ENCODE data around the gene GCFC2. TPM values are rescaled to one million over a fixed set of nuclear protein-coding genes. Genes with fewer than 3 reads are reported as not detected.
"Not testable (repeated sequence)": the region's sequence is repeated elsewhere in the genome, so short reads cannot be mapped to it uniquely, and the experiment has no call there.

The GCFC2 gene
- total RNA-seq, 2 experiments from 2014 or later, result 37.6 to 41.1 TPM

- intact Hi-C loops (cut with DNase I, micrococcal nuclease), result no loop called here
Observed at GRCh38 chr2:75716406-75716805, 5.7 kb upstream of the GCFC2 start.

GRCh38 chr2:75711590-75711989 is 875 bp upstream of the GCFC2 start:
- Mint-ChIP-seq H3K4me3 (peak overlapping the region; percentile 73), H3K4me1 (peaks cover 21% of the 10 kb centered on the region), H3K27ac (peak overlapping the region; percentile 98), H3K36me3 (ENCODE audit: low read depth) (peaks cover 10% of the 10 kb centered on the region)
- H3K27me3 Mint-ChIP-seq; H3K9me3 Mint-ChIP-seq (ENCODE audit: low read depth); POLR2A ChIA-PET; DNase-seq; ATAC-seq: not testable (repeated sequence)
- CTCF ChIA-PET, result interaction anchor here (0.9 to 2.4 kb wide), 4 partner anchors 35 to 70 kb away, joined by 3 to 6 read pairs (median 3); partner anchors contain the start of gene MRPL19
- intact Hi-C loops (cut with DNase I, micrococcal nuclease), result loop anchor here in 1 of 2 experiments (2.0 kb wide), 1 partner anchor 65 kb away; the partner anchor contains the start of gene MRPL19

More at GRCh38 chr2:75716406-75716805, 5.7 kb upstream of the GCFC2 start:
- peaks cover 3% of the 10 kb centered on the region for H3K36me3 Mint-ChIP-seq (ENCODE audit: low read depth)
- no peak for DNase-seq
- ChIA-PET POLR2A (no interaction called here), CTCF (interaction anchor here (0.6 kb wide), 1 partner anchor 110 kb away, joined by 3 read pairs; no protein-coding TSS in a partner anchor)
- H3K27me3 Mint-ChIP-seq, result peaks cover 5% of the 10 kb centered on the region
- ATAC-seq, result no peak
- H3K4me3 Mint-ChIP-seq, result no peak overlapping the region
- H3K9me3 Mint-ChIP-seq (ENCODE audit: low read depth), result peaks cover 4% of the 10 kb centered on the region
- no peaks in the 10 kb centered on the region for H3K4me1 Mint-ChIP-seq
- H3K27ac Mint-ChIP-seq, result no peak overlapping the region

DNA sequence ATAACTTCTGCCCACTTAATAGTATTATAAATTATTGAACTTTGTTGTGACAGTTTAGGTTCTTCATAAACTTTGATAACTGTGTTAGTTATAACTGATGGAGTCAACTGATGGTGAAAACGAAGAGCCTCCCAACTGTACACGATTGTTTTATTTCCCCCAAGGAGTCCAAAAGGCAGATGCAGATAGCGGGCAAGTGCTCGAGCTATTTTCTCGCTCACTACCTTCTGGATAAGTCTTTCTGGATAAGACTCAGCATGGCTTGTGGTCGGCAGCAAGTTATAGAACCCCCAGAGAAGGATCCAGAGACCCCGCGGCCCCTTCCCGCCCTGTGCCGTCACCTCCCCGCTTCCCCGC is 517 bp downstream of the GCFC2 start:
- POLR2A ChIA-PET, result interaction anchor here (0.6 to 1.1 kb wide), 4 partner anchors 17 to 319 kb away, joined by 3 to 6 read pairs (median 5); partner anchors contain the start of gene MRPL19
- peaks cover 27% of the 10 kb centered on the region for H3K4me1 Mint-ChIP-seq
- CTCF ChIA-PET, result interaction anchor here (0.6 to 3.0 kb wide), 4 partner anchors 9 to 69 kb away, joined by 3 to 10 read pairs (median 6); no protein-coding TSS in a partner anchor

GRCh38 chr2:75709297-75709696 is 1.4 kb downstream of the GCFC2 start:
- peaks cover 27% of the 10 kb centered on the region for H3K4me1 Mint-ChIP-seq
- ATAC-seq, result no peak
- H3K4me3 Mint-ChIP-seq, result peak overlapping the region; percentile 73
- H3K9me3 Mint-ChIP-seq (ENCODE audit: low read depth), result no peaks in the 10 kb centered on the region
- ChIA-PET POLR2A (no interaction called here), CTCF (interaction anchor here (0.6 to 3.0 kb wide), 4 partner anchors 32 to 158 kb away, joined by 3 to 10 read pairs (median 6); no protein-coding TSS in a partner anchor)
- peaks cover 25% of the 10 kb centered on the region for H3K36me3 Mint-ChIP-seq (ENCODE audit: low read depth)
- H3K27me3 Mint-ChIP-seq, result no peaks in the 10 kb centered on the region
- intact Hi-C loops (cut with DNase I, micrococcal nuclease), result no loop called here
- no peak for DNase-seq
- peak overlapping the region; percentile 79 for H3K27ac Mint-ChIP-seq

More for the DNA sequence above, 517 bp downstream of the GCFC2 start:
- Mint-ChIP-seq H3K36me3 (ENCODE audit: low read depth) (peaks cover 16% of the 10 kb centered on the region), H3K27ac (peak overlapping the region; percentile 98), H3K4me3 (peak overlapping the region; percentile 73), H3K9me3 (ENCODE audit: low read depth) (no peaks in the 10 kb centered on the region), H3K27me3 (no peaks in the 10 kb centered on the region)
- DNase-seq (no peak), ATAC-seq (no peak)
- intact Hi-C loops (cut with DNase I, micrococcal nuclease), result loop anchor here (1.0 to 2.0 kb wide), 3 partner anchors 63 to 752 kb away; partner anchors contain the start of genes MRPL19 (in 2 of the 2) and POLE4 (in 1 of the 2)

DNA sequence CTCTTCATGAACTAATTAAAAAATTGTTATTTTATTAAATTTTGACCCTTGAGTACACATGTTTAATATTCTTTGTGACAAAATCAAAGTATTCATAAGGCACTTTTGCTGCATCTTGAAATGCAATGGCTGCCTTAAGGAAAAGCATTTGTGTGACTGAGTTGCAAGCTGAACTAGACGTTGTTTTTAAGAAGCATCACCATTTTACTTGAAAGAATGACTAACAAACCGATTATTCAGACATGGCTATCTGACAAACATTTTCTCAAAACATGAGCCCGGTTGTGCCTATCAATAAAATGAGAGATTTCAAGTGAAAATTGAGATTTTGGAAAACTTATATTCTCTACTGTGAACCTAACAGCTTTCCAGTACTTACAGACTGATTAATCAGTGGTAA is 2.8 kb downstream of the GCFC2 start:
- Mint-ChIP-seq H3K36me3 (ENCODE audit: low read depth) (peaks cover 33% of the 10 kb centered on the region), H3K27ac (peak overlapping the region; percentile 47), H3K4me3 (peak overlapping the region; percentile 28), H3K9me3 (ENCODE audit: low read depth) (no peaks in the 10 kb centered on the region), H3K4me1 (peaks cover 27% of the 10 kb centered on the region), H3K27me3 (no peaks in the 10 kb centered on the region)
- CTCF ChIA-PET, result interaction anchor here (1.0 to 3.0 kb wide), 4 partner anchors 10 to 67 kb away, joined by 3 to 10 read pairs (median 4); no protein-coding TSS in a partner anchor
- intact Hi-C loops (cut with DNase I, micrococcal nuclease), result no loop called here
- ATAC-seq (no peak), DNase-seq (no peak)
- POLR2A ChIA-PET, result no interaction called here

- H3K4me1 Mint-ChIP-seq, result peaks cover 28% of the 10 kb centered on the region
- H3K4me3 Mint-ChIP-seq, result no peak overlapping the region
- H3K27ac Mint-ChIP-seq, result peak overlapping the region; percentile 34
- intact Hi-C loops (cut with DNase I, micrococcal nuclease), result no loop called here
- ChIA-PET CTCF (interaction anchor here (1.1 to 1.6 kb wide), 3 partner anchors 9 to 64 kb away, joined by 4 to 5 read pairs (median 4); no protein-coding TSS in a partner anchor), POLR2A (no interaction called here)
- peaks cover 42% of the 10 kb centered on the region for H3K36me3 Mint-ChIP-seq (ENCODE audit: low read depth)
- no peak for ATAC-seq
- no peak for DNase-seq
- H3K27me3 Mint-ChIP-seq, result no peaks in the 10 kb centered on the region
- H3K9me3 Mint-ChIP-seq (ENCODE audit: low read depth), result no peaks in the 10 kb centered on the region
Observed at GRCh38 chr2:75705921-75706320, 4.8 kb downstream of the GCFC2 start.

- no peak for ATAC-seq
- peaks cover 57% of the 10 kb centered on the region for H3K36me3 Mint-ChIP-seq (ENCODE audit: low read depth)
- H3K4me1 Mint-ChIP-seq, result peaks cover 22% of the 10 kb centered on the region
- H3K27ac Mint-ChIP-seq, result no peak overlapping the region
- intact Hi-C loops (cut with DNase I, micrococcal nuclease), result no loop called here
- POLR2A ChIA-PET, result no interaction called here
- CTCF ChIA-PET, result interaction anchor here (0.9 to 1.6 kb wide), 3 partner anchors 15 to 27 kb away, joined by 3 to 5 read pairs (median 4); no protein-coding TSS in a partner anchor
- no peak overlapping the region for H3K4me3 Mint-ChIP-seq
- no peaks in the 10 kb centered on the region for H3K9me3 Mint-ChIP-seq (ENCODE audit: low read depth)
- no peak for DNase-seq
- no peaks in the 10 kb centered on the region for H3K27me3 Mint-ChIP-seq
Observed at GRCh38 chr2:75703589-75704287, 7.0 kb downstream of the GCFC2 start.

DNA sequence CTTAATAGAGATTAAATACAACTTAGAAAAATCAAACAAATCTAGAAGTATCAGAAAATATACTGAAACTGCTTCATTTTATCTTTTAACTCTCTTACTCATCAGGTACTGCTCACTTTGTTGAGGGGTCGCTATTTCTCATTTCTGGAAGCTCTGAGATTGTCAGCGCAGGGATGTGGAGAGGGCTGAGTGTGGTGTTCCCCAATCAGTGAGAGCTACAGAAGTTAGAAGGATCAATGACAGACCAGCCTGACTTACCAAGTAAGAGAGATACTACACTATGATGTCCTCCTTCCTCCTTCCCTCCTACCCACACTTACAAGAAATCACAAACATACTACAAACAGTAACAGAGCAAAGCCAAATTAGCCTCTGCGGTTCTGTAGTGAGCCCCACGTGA is 8.1 kb downstream of the GCFC2 start:
- intact Hi-C loops (cut with DNase I, micrococcal nuclease), result no loop called here
- H3K27me3 Mint-ChIP-seq, result no peaks in the 10 kb centered on the region
- H3K9me3 Mint-ChIP-seq (ENCODE audit: low read depth), result no peaks in the 10 kb centered on the region
- H3K27ac Mint-ChIP-seq, result peak overlapping the region; percentile 12
- no peak overlapping the region for H3K4me3 Mint-ChIP-seq
- DNase-seq (no peak), ATAC-seq (peak; percentile 53)
- H3K36me3 Mint-ChIP-seq (ENCODE audit: low read depth), result peaks cover 62% of the 10 kb centered on the region
- ChIA-PET CTCF (interaction anchor here (1.6 kb wide), 1 partner anchor 14 kb away, joined by 5 read pairs; no protein-coding TSS in a partner anchor), POLR2A (no interaction called here)
- peaks cover 14% of the 10 kb centered on the region for H3K4me1 Mint-ChIP-seq

DNA sequence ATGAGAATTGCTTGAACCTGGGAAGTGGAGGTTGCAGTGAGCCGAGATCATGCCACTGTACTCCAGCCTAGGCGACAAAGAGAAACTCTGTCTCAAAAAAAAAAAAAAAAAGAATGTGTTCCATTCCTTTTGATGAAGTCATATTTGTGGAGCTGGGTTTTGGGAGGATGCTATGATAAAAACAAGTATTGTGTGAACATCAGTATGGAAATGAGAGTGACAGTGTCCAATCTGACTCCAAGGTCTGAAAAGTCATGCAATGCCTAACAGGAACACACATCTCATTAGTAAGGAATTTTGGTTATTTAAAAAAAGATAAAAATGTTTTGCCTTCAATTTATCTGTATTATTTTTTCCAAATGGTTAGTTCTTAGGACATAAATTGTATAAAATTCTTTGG is 11.8 kb downstream of the GCFC2 start:
- peaks cover 56% of the 10 kb centered on the region for H3K36me3 Mint-ChIP-seq (ENCODE audit: low read depth)

DNA sequence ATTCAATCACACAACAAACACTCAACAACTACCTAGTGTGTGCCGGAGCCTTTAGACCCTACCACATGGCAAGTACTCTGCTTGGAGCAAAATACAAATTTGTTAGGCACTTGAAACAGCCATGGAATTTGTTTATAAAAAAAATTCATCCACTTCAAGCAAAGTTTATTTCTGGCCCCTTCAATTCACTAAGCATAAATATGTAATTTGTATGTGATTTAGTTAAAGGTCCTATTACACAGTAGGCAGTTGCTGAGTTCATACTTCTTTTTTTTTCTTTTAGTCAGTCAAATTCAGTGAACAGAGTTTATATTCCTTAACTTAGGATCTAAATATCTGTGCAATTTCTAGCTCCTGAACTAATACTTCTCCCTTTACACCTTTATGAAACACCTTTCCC is 22.5 kb downstream of the GCFC2 start:
- H3K4me1 Mint-ChIP-seq, result peaks cover 5% of the 10 kb centered on the region
- H3K27me3 Mint-ChIP-seq, result no peaks in the 10 kb centered on the region
- CTCF ChIA-PET, result interaction anchor here (1.1 to 2.8 kb wide), 4 partner anchors 10 to 40 kb away, joined by 3 to 19 read pairs (median 4); no protein-coding TSS in a partner anchor
- H3K36me3 Mint-ChIP-seq (ENCODE audit: low read depth), result peaks cover 47% of the 10 kb centered on the region
- intact Hi-C loops (cut with DNase I, micrococcal nuclease), result no loop called here
- POLR2A ChIA-PET, result no interaction called here
- no peak overlapping the region for H3K27ac Mint-ChIP-seq
- no peak overlapping the region for H3K4me3 Mint-ChIP-seq
- no peaks in the 10 kb centered on the region for H3K9me3 Mint-ChIP-seq (ENCODE audit: low read depth)
- ATAC-seq, result no peak
- no peak for DNase-seq

More for the DNA sequence above, 11.8 kb downstream of the GCFC2 start:
- no peak overlapping the region for H3K27ac Mint-ChIP-seq
- peaks cover 4% of the 10 kb centered on the region for H3K4me1 Mint-ChIP-seq
- POLR2A ChIA-PET, result no interaction called here
- ATAC-seq (no peak), DNase-seq (no peak)
- CTCF ChIA-PET, result interaction anchor here (1.0 to 1.8 kb wide), 3 partner anchors 21 to 71 kb away, joined by 3 read pairs; no protein-coding TSS in a partner anchor
- H3K27me3 Mint-ChIP-seq, result no peaks in the 10 kb centered on the region
- no peaks in the 10 kb centered on the region for H3K9me3 Mint-ChIP-seq (ENCODE audit: low read depth)
- no peak overlapping the region for H3K4me3 Mint-ChIP-seq
- intact Hi-C loops (cut with DNase I, micrococcal nuclease), result no loop called here

DNA sequence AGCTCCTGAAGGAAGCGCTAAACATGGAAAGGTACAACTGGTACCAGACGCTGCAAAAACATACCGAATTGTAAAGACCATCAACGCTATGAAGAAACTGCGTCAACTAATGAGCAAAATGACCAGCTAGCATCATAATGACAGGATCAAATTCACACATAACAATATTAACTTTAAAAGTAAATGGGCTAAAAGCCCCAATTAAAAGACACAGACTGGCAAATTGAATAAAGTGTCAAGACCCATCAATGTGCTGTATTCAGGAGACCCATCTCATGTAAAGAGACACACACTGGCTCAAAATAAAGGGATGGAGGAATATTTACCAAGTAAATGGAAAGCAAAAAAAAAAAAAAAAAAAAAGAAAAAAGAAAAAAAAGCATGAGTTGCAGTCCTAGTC is 27.3 kb downstream of the GCFC2 start:
- H3K9me3 Mint-ChIP-seq (ENCODE audit: low read depth); DNase-seq; intact Hi-C loops (cut with DNase I, micrococcal nuclease); ATAC-seq; H3K27me3 Mint-ChIP-seq; H3K27ac Mint-ChIP-seq; H3K4me3 Mint-ChIP-seq; H3K4me1 Mint-ChIP-seq: not testable (repeated sequence)
- ChIA-PET CTCF (interaction anchor here (1.2 kb wide), 1 partner anchor 43 kb away, joined by 4 read pairs; no protein-coding TSS in a partner anchor), POLR2A (interaction anchor here (0.6 kb wide), 1 partner anchor 1192 kb away, joined by 3 read pairs; no protein-coding TSS in a partner anchor)
- H3K36me3 Mint-ChIP-seq (ENCODE audit: low read depth), result peaks cover 34% of the 10 kb centered on the region
